Fibroblast of lung (primary cell): ENCODE measurements around the gene PTK7. TPM values are rescaled to one million over a fixed set of nuclear protein-coding genes. Genes with fewer than 3 reads are reported as not detected.

ENCODE experiments used
- DNase-seq, 2 donors: peaks; one replicate each; pipeline versions ENCODE4 v3.0.0 to v3.0.0-alpha.2; 2010; ENCODE audit warnings: low read depth in 2 of 2
- H2AFZ ChIP-seq: 2 replicates; pipeline ENCODE4 v1.5.1; 2012; ENCODE audit warnings: low read length, control low read depth, inconsistent platforms
- H3K27ac ChIP-seq: 2 replicates; pipeline ENCODE4 v1.5.1; 2011; ENCODE audit warnings: low read length, control low read depth; ENCODE audit not compliant: insufficient read depth
- H3K27me3 ChIP-seq: 2 replicates; pipeline ENCODE4 v1.5.1; 2011; ENCODE audit warnings: mild to moderate bottlenecking, low read length; ENCODE audit not compliant: control insufficient read depth, insufficient read depth
- H3K36me3 ChIP-seq: 2 replicates; pipeline ENCODE4 v1.5.1; 2011; ENCODE audit warnings: low read length; ENCODE audit not compliant: control insufficient read depth, insufficient read depth
- H3K4me1 ChIP-seq: 2 replicates; pipeline ENCODE4 v1.5.1; 2011; ENCODE audit warnings: low read length; ENCODE audit not compliant: control insufficient read depth, insufficient read depth; ENCODE audit errors: extremely low read depth
- H3K4me2 ChIP-seq: 2 replicates; pipeline ENCODE4 v1.5.1; 2011; ENCODE audit warnings: low read length, control low read depth; ENCODE audit not compliant: insufficient read depth; ENCODE audit errors: extremely low read depth
- H3K4me3 ChIP-seq, 4 experiments: fragments of 200-600 bp in 1 of 4; sonication (generic) in 1 of 4; replicated peaks in 1 of 4; 2 replicates each; pipeline ENCODE4 v1.5.1; 2011 to 2016; ENCODE audit warnings: low read length in 4 of 4, low read depth in 3 of 4, mild to moderate bottlenecking in 3 of 4, control low read depth in 2 of 4, inconsistent platforms in 1 of 4, mixed read lengths in 1 of 4; ENCODE audit not compliant: insufficient read depth in 1 of 4; ENCODE audit errors: control extremely low read depth in 1 of 4
- H3K79me2 ChIP-seq: 2 replicates; pipeline ENCODE4 v1.5.1; 2012; ENCODE audit warnings: mild to moderate bottlenecking, low read length, inconsistent platforms; ENCODE audit not compliant: control insufficient read depth, insufficient read depth
- H3K9ac ChIP-seq: 2 replicates; pipeline ENCODE4 v1.5.1; 2011; ENCODE audit warnings: mild to moderate bottlenecking, low read length, control low read depth; ENCODE audit not compliant: insufficient read depth
- H3K9me3 ChIP-seq: 2 replicates; pipeline ENCODE4 v1.5.1; 2012; ENCODE audit warnings: low read depth, low read length; ENCODE audit not compliant: control insufficient read depth, insufficient read depth
- H4K20me1 ChIP-seq: 2 replicates; pipeline ENCODE4 v1.5.1; 2011; ENCODE audit warnings: low read length; ENCODE audit not compliant: control insufficient read depth, insufficient read depth; ENCODE audit errors: extremely low read depth
- CTCF ChIP-seq, 2 donors: IDR thresholded peaks in 1 of 2; conservative IDR thresholded peaks in 1 of 2; 1 replicate in 1 of 2; 2 replicates in 1 of 2; pipeline ENCODE4 v1.5.1; 2011 to 2012; ENCODE audit warnings: low read length in 2 of 2, control low read depth in 1 of 2, inconsistent platforms in 1 of 2, low read depth in 1 of 2, mild to moderate bottlenecking in 1 of 2
- EZH2 ChIP-seq: IDR thresholded peaks from 2 replicates; pipeline ENCODE4 v1.5.1; 2012; ENCODE audit warnings: low read length, control low read depth, mild to moderate bottlenecking; ENCODE audit errors: missing control alignments
- polyA plus RNA-seq, 2 donors: library from polyadenylated mRNA; depleted of rRNA in 1 of 2; stranded (reverse) in 1 of 2; unstranded in 1 of 2; fragments of >200 nt; gene quantifications; 2 replicates each; pipeline ENCODE4 v1.2.1, GENCODE V29; 2011 to 2012; ENCODE audit warnings: missing spikeins in 1 of 2
- total RNA-seq: library from RNA; depleted of rRNA; stranded (reverse); fragments of >200 nt; gene quantifications from 2 replicates; pipeline ENCODE4 v1.2.1, GENCODE V29; 2014

Gene PTK7
- total and polyA plus RNA-seq, 2 donors (not counting 1 experiment from before 2014, with no cell fraction given), result 145 to 149 TPM

GRCh38 chr6:43123461-43124314 is 47.6 kb downstream of the PTK7 start:
- Histone ChIP-seq H3K27ac (peak overlapping the region; percentile 94), H3K4me1 (peaks cover 59% of the 10 kb centered on the region), H3K4me2 (peak overlapping the region; percentile 70)

GRCh38 chr6:43124481-43124880 is 48.4 kb downstream of the PTK7 start:
- Histone ChIP-seq H3K27me3 (no peaks in the 10 kb centered on the region), H3K27ac (no peak overlapping the region), H3K4me2 (no peak overlapping the region), H2AFZ (no peak overlapping the region), H3K9me3 (no peaks in the 10 kb centered on the region), H3K79me2 (peaks cover 7% of the 10 kb centered on the region), H3K4me1 (peaks cover 63% of the 10 kb centered on the region), H3K4me3 (no peak overlapping the region), H4K20me1 (no peaks in the 10 kb centered on the region), H3K36me3 (no peaks in the 10 kb centered on the region), H3K9ac (no peak overlapping the region)
- DNase-seq, result no peak
- TF ChIP-seq CTCF (conservative IDR thresholded peaks at IDR 0.05 in 1 of 2, IDR thresholded peaks at IDR 0.05 in 1 of 2; ENCODE audit: low read depth in 1 of 2, low read length in 2 of 2), result no peak

More at GRCh38 chr6:43123461-43124314, 47.6 kb downstream of the PTK7 start:
- H3K9ac ChIP-seq, result peak overlapping the region; percentile 24
- no peaks in the 10 kb centered on the region for H4K20me1 ChIP-seq
- no peaks in the 10 kb centered on the region for H3K27me3 ChIP-seq
- peak overlapping the region; percentile 27 for H2AFZ ChIP-seq
- no peak overlapping the region for H3K4me3 ChIP-seq
- no peak for TF ChIP-seq EZH2
- TF ChIP-seq CTCF (conservative IDR thresholded peaks at IDR 0.05 in 1 of 2, IDR thresholded peaks at IDR 0.05 in 1 of 2; ENCODE audit: low read depth in 1 of 2, low read length in 2 of 2), result no peak
- H3K79me2 ChIP-seq, result peaks cover 7% of the 10 kb centered on the region
- H3K36me3 ChIP-seq, result no peaks in the 10 kb centered on the region
- peak; percentile 27 to 64 for DNase-seq
- H3K9me3 ChIP-seq, result no peaks in the 10 kb centered on the region

- peaks cover 7% of the 10 kb centered on the region for H3K79me2 ChIP-seq
- no peak overlapping the region for H3K4me3 ChIP-seq
- no peak overlapping the region for H2AFZ ChIP-seq
- H3K4me2 ChIP-seq, result no peak overlapping the region
- H3K4me1 ChIP-seq, result peaks cover 62% of the 10 kb centered on the region
- no peaks in the 10 kb centered on the region for H3K36me3 ChIP-seq
- H3K27me3 ChIP-seq, result no peaks in the 10 kb centered on the region
- H3K9me3 ChIP-seq, result no peaks in the 10 kb centered on the region
- H4K20me1 ChIP-seq, result no peaks in the 10 kb centered on the region
- DNase-seq, result peak; percentile 49 to 97
- H3K9ac ChIP-seq, result no peak overlapping the region
- no peak overlapping the region for H3K27ac ChIP-seq
- TF ChIP-seq CTCF (conservative IDR thresholded peaks at IDR 0.05 in 1 of 2, IDR thresholded peaks at IDR 0.05 in 1 of 2; ENCODE audit: low read depth in 1 of 2, low read length in 2 of 2), result no peak
- no peak for TF ChIP-seq EZH2
Observed at GRCh38 chr6:43125119-43125518, 49.0 kb downstream of the PTK7 start.
